HuH-7 (cell line): Measurements from ENCODE around the gene NMU.
"Not testable (repeated sequence)": the region's sequence is repeated elsewhere in the genome, so short reads cannot be mapped to it uniquely, and the experiment has no call there.

ENCODE experiments used
- DNase-seq: peaks from one replicate; pipeline ENCODE4 v3.0.0; 2011; ENCODE audit warnings: low spot score

NMU gene

DNA sequence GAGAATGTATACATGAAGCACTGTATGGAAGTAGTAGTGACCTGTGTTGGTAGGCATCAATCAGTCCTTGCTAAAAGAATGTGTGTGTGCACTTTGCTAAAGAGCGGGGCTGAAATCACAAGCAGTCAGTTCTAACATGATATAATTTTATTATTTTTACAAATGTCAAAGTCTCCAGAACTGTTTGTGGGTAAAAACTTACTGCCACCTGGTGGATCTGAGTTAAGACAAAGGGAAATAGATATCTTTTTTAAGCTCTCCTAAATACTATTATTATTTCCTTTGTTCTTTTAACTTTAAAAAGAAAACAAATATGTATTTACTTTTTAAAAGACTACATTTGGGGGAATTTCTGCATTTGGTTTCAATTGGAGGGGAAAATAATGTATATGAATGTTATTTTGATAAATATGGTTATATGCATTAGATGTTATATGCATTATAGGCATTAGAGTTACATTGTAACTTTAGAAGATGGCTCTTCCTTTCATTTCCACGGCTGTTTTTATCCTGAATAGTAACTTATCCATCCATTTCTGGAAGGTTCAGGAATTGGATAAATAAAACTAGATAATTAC lies 81.6 kb downstream of the NMU start:
- DNase-seq = no peak

GRCh38 chr4:55553441-55554201 lies 82.5 kb downstream of the NMU start:
- DNase-seq = no peak

DNA sequence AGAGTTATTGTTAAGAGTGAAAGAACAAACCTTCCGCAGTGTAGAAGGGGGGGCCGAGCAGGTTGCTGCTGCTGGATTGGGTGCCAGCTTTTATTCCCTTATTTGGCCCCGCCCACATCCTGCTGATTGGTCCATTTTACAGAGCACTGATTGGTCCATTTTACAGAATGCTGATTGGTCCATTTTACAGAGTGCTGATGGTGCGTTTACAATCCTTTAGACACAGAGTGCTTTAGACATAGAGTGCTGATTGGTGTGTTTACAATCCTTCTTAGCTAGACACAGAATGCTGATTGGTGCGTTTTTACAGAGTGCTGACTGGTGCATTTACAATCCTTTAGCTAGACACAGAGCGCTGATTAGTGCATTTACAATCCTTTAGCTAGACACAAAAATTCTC lies 84.1 kb downstream of the NMU start:
- not testable (repeated sequence) for DNase-seq

GRCh38 chr4:55549888-55550287 lies 86.2 kb downstream of the NMU start:
- no peak for DNase-seq

DNA sequence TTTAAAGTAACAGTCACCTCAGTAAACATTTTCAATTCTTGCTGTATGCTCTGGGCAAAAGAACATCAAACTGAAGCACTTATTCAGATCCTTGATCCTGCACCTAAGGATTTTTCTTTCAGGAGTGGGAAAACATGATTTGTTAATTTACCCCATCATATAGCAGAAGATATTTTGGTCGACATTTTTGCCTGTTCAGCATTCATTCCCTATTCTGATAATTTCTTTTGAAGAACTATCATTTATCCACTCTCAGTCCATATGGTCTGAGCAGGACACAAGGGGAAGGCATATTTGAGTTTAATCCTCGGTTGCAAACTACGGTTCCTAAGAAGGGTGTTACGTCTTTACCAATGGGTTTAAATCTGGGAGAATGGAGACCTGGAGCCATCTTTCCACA lies 88.2 kb downstream of the NMU start:
- no peak for DNase-seq

DNA sequence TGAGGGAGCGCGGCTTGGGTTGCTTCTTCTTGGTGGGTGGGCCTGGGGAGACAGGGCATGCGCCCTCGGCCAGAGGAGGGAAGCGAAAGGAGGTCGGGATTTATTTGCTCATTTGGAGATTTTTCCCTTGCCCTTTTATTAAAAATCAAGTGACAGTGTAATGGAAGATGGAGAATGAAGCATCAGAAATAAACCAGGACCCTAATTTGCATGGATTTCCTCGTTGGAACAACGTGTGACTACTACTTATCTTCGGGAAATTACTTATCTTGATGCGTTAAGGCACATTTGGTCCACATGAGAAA lies 88.7 kb downstream of the NMU start:
- DNase-seq = no peak

GRCh38 chr4:55546756-55547465 lies 89.2 kb downstream of the NMU start, which contains the start of gene CLOCK:
Gene CLOCK, minus strand, starts transcription at chr4:55546909. Its CDS starts 64,124 bp downstream, at chr4:55482785.
- DNase-seq = peak; percentile 71

DNA sequence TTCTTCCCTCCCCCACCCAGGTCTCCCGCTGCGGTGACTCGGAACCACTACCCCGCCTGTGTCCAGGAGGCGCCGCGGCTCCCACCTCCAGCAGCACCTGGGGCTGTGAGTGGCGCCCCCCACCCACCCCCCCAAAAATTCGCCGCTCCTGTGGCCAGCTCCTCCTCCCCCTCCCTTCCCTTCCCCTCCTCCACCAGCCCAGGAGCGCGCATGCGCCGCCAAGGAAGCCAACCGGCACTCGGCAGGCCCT lies 89.7 kb downstream of the NMU start:
- DNase-seq = no peak

- DNase-seq = peak; percentile 40
Measured at GRCh38 chr4:55545641-55546505, 90.2 kb downstream of the NMU start.
